GM12864 (cell line): ENCODE measurements around the gene CEP19.

Source experiments
- DNase-seq: peaks from one replicate; pipeline ENCODE4 v3.0.0-alpha.2; 2011; ENCODE audit warnings: low read depth
- H3K4me3 ChIP-seq: 2 replicates; pipeline ENCODE4 v1.5.1; 2011; ENCODE audit warnings: mild to moderate bottlenecking, low read depth, low read length, control low read depth
- TF ChIP-seq, protein P1 (sequence below): IDR thresholded peaks from 2 replicates; pipeline ENCODE4 v1.5.1; 2011; ENCODE audit warnings: low read depth, mild to moderate bottlenecking, moderate library complexity, low read length, control low read depth, inconsistent platforms; ENCODE audit errors: missing control alignments

CEP19 gene

DNA sequence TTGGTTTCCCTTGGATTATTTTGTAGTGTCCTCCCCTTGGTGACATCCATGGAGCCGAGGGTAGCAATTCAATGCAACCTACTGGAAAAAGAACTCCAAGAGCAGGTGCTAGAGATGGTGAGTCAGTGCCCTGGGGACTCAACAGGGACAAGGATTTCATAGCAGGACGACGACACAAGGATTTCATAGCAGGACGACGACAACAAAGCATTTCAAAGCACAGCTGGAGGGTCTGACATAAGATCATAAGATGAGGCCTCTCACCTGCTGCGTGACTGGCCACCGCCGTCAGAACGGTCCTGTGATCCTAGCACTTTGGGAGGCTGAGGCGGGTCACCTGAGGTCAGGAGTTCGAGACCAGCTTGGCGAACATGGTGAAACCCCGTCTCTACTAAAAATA is 50.0 kb downstream of the CEP19 start:
- TF ChIP-seq, protein P1, sequence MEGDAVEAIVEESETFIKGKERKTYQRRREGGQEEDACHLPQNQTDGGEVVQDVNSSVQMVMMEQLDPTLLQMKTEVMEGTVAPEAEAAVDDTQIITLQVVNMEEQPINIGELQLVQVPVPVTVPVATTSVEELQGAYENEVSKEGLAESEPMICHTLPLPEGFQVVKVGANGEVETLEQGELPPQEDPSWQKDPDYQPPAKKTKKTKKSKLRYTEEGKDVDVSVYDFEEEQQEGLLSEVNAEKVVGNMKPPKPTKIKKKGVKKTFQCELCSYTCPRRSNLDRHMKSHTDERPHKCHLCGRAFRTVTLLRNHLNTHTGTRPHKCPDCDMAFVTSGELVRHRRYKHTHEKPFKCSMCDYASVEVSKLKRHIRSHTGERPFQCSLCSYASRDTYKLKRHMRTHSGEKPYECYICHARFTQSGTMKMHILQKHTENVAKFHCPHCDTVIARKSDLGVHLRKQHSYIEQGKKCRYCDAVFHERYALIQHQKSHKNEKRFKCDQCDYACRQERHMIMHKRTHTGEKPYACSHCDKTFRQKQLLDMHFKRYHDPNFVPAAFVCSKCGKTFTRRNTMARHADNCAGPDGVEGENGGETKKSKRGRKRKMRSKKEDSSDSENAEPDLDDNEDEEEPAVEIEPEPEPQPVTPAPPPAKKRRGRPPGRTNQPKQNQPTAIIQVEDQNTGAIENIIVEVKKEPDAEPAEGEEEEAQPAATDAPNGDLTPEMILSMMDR: no peak

GRCh38 chr3:196661400-196661799 is 50.6 kb downstream of the CEP19 start:
- DNase-seq: no peak
- TF ChIP-seq, protein P1: no peak
- no peak overlapping the region for H3K4me3 ChIP-seq

More for the DNA sequence above, 50.0 kb downstream of the CEP19 start:
- no peak for DNase-seq
- H3K4me3 ChIP-seq: no peak overlapping the region

DNA sequence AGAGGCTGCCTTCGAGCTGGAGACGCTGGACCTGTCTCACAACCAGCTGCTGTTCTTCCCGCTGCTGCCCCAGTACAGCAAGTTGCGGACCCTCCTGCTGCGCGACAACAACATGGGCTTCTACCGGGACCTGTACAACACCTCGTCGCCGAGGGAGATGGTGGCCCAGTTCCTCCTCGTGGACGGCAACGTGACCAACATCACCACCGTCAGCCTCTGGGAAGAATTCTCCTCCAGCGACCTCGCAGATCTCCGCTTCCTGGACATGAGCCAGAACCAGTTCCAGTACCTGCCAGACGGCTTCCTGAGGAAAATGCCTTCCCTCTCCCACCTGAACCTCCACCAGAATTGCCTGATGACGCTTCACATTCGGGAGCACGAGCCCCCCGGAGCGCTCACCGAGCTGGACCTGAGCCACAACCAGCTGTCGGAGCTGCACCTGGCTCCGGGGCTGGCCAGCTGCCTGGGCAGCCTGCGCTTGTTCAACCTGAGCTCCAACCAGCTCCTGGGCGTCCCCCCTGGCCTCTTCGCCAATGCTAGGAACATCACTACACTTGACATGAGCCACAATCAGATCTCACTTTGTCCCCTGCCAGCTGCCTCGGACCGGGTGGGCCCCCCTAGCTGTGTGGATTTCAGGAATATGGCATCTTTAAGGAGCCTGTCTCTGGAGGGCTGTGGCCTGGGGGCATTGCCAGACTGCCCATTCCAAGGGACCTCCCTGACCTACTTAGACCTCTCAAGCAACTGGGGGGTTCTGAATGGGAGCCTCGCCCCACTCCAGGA is 51.5 kb downstream of the CEP19 start:
- H3K4me3 ChIP-seq: no peak overlapping the region
- TF ChIP-seq, protein P1: no peak
- no peak for DNase-seq

DNA sequence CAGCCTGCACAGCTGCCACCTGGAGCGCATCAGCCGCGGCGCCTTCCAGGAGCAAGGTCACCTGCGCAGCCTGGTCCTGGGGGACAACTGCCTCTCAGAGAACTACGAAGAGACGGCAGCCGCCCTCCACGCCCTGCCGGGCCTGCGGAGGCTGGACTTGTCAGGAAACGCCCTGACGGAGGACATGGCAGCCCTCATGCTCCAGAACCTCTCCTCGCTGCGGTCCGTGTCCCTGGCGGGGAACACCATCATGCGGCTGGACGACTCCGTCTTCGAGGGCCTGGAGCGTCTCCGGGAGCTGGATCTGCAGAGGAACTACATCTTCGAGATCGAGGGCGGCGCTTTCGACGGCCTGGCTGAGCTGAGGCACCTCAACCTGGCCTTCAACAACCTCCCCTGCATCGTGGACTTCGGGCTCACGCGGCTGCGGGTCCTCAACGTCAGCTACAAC is 52.1 kb downstream of the CEP19 start:
- no peak for DNase-seq
- no peak overlapping the region for H3K4me3 ChIP-seq
- TF ChIP-seq, protein P1: no peak
